HG02852 (cell line): ENCODE results near the gene FAIM2.

Experiments used
- ATAC-seq: cut with Tn5 transposase; IDR thresholded peaks from one replicate; pipeline ENCODE4 v1.9.1; 2021; ENCODE audit warnings: mild to moderate bottlenecking, moderate library complexity; ENCODE audit not compliant: unreplicated experiment

Gene FAIM2

GRCh38 chr12:49828133-49829091, 75.3 kb downstream of the FAIM2 start, which contains the start of gene NCKAP5L:
TSS of gene NCKAP5L (minus strand) at chr12:49828413. CDS start at chr12:49804044, 24,369 bp downstream.
- peak; percentile 88 for ATAC-seq

GRCh38 chr12:49827401-49828099, 76.2 kb downstream of the FAIM2 start:
- ATAC-seq = peak; percentile 9

GRCh38 chr12:49827051-49827400, 76.7 kb downstream of the FAIM2 start:
- no peak for ATAC-seq

- ATAC-seq = no peak
Observed at GRCh38 chr12:49825971-49826421, 77.7 kb downstream of the FAIM2 start.

- ATAC-seq = no peak
Observed at GRCh38 chr12:49825360-49825970, 78.2 kb downstream of the FAIM2 start.

GRCh38 chr12:49824895-49825294, 78.8 kb downstream of the FAIM2 start:
- no peak for ATAC-seq

GRCh38 chr12:49824416-49824815, 79.3 kb downstream of the FAIM2 start:
- no peak for ATAC-seq

- no peak for ATAC-seq
Observed at GRCh38 chr12:49823951-49824350, 79.7 kb downstream of the FAIM2 start.

GRCh38 chr12:49823350-49823749, 80.3 kb downstream of the FAIM2 start:
- no peak for ATAC-seq

- no peak for ATAC-seq
Observed at GRCh38 chr12:49821373-49822287, 82.1 kb downstream of the FAIM2 start.

- ATAC-seq = no peak
Observed at GRCh38 chr12:49819786-49820185, 83.9 kb downstream of the FAIM2 start.

- ATAC-seq = no peak
Observed at GRCh38 chr12:49818241-49818895, 85.3 kb downstream of the FAIM2 start.
